HG03039 (cell line): Measurements from ENCODE around the gene NRP1.

Experiments
- ATAC-seq: cut with Tn5 transposase; IDR thresholded peaks from one replicate; pipeline ENCODE4 v1.9.1; 2021; ENCODE audit warnings: mild to moderate bottlenecking, moderate library complexity; ENCODE audit not compliant: unreplicated experiment

NRP1 gene

GRCh38 chr10:33267708-33268107 is 66.8 kb downstream of the NRP1 start:
- ATAC-seq = no peak

GRCh38 chr10:33265621-33266020 is 68.8 kb downstream of the NRP1 start:
- no peak for ATAC-seq

DNA sequence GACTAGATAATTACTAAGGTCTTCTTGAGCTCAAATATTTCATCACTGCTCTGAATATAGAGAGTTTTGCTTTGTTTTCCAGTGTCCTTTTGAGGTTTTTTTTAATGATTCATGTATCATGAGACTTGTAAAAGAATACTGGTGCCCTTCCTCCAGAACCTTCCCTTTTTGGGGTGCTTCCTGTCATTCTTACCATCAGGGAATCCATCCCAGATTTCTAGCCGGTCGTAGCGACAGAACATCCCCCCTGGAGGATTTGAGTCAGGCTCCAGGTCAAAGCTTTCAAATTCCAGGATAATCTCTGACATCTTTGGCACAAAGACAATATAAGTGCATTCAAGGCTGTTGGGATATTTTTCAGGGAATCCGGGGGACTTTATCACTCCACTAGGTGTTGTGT is 71.0 kb downstream of the NRP1 start:
- ATAC-seq = no peak

DNA sequence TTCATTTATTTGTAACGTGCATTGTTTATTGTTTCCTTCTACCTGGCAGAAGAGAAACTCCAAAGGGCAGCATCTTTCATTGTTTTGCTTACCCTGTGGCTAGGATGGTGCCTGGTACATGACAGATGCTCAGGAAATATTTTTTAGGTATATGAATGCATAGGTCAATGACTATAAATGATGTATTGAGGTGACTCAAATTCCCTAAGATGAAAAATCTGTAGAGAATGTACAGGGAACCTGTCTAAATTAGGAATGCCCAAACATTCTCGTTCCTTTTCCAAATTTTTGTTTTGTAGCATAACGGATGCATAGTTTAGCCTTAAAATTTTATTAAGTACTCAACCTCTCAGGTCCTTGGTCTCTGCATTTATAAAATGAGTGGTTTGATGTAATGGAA is 71.6 kb downstream of the NRP1 start:
- no peak for ATAC-seq

- ATAC-seq = no peak
Observed at GRCh38 chr10:33260403-33261149, 73.9 kb downstream of the NRP1 start.

DNA sequence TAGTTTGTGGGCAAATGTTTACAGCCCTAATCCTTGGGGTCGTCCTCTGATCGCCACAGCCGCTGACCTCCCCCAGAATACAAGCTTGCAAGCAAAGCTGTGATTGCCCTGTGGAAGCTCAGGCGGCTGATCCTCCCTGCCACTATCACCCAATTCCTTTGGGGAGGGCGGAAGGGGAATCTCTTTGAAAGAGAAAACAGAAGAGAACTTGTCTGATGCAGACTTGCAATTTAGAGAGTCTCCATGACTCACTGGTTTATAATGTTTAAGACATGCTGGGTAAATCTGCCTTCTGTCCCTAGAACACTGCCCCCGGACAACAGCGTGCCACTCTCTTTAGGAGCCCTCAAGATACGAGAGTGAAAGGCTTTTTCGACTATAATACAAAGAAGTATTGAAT is 75.5 kb downstream of the NRP1 start:
- ATAC-seq = no peak

DNA sequence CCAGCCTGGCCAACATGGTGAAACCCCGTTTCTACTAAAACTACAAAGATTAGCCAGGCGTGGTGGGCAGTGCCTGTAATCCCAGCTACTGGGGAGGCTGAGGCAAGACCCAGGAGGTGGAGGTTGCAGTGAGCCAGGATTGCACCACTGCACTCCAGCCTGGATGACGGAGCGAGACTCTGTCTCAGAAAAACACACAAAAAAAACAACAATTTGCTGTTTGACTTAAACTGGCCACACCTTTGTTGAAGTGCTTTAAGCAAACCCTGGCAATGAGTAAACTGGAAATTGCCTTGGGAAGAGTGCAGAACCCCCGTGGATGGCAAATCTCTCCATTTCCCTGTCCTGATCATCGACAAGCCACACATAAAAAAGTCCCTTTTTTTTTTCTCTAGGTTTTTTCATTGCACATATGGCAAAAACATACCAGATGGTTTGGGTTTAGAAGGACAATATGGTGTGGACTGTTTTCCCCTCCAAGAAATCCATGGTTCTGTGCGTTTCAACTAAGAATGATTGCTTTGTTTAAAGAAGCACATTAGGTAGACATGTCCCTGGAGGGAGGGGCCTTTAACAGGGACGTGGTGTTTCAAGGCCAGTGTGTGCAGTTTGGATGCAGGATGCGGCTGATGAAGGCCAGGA is 76.9 kb downstream of the NRP1 start:
- ATAC-seq = no peak

DNA sequence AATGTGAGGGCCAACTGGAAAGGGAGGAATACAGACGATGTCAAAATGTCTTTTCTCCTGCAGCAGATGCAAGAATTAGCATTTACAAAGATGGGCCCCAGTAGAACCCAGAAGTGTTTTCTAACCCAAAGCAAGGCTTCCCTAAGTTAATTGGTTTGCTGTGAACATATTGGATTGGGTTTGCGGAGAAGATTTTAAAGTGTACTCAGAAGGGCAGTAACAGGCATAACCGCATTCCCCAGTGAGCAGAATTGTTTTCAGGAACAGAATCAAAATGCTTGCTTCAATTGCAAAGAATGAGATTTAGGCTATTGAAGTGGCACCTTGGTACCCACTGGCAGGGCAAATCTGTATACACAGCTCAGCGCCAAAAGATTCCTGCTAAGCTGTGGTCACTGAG is 78.0 kb downstream of the NRP1 start:
- ATAC-seq = no peak

GRCh38 chr10:33254556-33255160 is 79.8 kb downstream of the NRP1 start:
- no peak for ATAC-seq

- ATAC-seq = no peak
Observed at GRCh38 chr10:33253411-33253810, 81.1 kb downstream of the NRP1 start.

- ATAC-seq = no peak
Observed at GRCh38 chr10:33252794-33253203, 81.7 kb downstream of the NRP1 start.

DNA sequence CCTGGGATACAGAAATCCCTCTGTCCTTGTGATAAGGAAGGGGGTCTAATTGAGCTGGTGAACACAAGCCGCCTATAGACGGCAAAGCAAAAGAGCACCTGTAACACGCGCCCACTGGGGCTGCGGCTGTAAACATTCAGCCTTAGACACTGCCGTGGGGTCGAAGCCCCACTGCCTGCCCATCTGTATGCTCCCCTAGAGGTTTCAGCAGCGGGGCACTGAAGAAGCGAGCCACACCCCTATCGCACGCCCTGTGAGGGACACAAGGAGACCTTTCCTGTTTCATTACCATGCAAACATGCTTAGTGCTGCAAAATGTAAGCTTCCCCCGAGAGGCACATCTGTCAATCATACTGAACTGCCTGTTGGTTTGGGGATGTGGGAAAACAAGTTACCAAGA is 82.1 kb downstream of the NRP1 start:
- no peak for ATAC-seq

- no peak for ATAC-seq
Observed at GRCh38 chr10:33249659-33250345, 84.7 kb downstream of the NRP1 start.

- no peak for ATAC-seq
Observed at GRCh38 chr10:33249137-33249536, 85.3 kb downstream of the NRP1 start.

GRCh38 chr10:33248638-33249037 is 85.8 kb downstream of the NRP1 start:
- no peak for ATAC-seq

DNA sequence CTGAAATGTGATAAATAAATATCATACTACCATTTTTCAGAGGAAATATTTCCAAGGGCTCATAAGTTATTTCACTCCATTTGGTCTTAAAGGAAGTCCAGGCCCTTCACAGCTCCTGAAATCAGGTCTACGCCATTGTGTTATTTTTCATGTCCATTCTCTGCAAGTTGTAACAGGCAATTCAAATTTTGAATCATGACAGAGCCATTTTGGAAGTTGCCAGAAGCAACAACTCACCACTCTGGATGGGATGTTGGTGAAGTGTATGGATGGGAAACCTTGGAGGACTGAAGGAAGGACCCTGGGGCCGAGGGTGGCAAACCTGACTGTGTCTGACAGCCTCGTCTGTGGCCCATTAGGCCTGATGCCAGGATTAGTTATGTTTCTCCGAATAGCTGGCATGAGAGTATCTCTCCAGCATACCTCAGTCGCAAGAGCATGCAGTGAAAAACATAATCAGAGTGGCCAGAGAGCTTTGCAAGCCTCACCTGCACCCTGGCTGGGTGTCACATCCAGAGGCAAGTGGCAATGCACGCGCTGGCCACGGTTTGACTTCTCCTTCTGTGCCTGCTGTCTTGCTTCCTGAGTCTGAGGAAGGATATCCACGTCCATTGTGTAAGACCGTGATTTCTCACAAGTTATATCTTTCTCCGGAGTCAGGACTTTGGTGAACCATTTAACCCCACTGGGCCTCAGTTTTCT is 87.1 kb downstream of the NRP1 start:
- no peak for ATAC-seq

GRCh38 chr10:33245343-33245742 is 89.1 kb downstream of the NRP1 start:
- no peak for ATAC-seq

GRCh38 chr10:33244354-33244967 is 90.0 kb downstream of the NRP1 start:
- ATAC-seq = no peak

DNA sequence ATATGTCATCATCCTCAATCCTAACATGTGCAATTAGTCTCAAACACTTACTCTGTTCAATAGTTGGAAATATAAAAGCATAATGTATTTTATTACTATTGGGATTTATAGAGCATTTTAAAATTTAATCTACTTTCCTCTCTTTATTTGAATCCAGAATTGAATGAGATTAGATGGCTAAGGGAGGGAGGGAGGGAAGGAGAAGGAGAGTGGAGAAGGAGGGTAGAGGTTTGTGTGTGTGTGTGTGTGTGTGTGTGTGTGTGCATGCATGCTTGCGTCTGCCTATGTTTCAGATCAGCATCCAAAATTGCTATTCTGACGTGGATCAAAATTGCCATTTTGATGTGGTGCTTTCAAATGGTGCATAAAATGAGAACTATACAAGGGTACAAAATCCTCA is 90.8 kb downstream of the NRP1 start:
- ATAC-seq = no peak

DNA sequence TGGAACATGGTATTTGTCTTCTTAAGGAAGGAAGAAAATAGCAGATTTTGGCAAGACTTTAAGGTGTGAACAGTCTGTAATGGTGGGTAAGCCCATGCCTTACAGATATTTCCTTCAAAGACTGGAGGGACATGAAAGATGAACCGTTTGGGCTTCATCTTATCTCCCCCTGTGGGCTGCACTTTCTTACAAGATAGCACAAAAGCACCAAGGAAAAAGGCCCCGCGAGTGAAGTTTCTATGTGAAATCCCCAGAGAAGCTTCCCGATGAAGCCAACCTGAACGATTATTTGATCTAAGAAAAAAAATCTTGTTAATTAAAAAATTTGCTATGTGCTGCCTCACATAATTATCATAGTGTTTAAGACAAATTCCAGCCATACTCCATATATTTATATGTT is 91.5 kb downstream of the NRP1 start:
- ATAC-seq = no peak

DNA sequence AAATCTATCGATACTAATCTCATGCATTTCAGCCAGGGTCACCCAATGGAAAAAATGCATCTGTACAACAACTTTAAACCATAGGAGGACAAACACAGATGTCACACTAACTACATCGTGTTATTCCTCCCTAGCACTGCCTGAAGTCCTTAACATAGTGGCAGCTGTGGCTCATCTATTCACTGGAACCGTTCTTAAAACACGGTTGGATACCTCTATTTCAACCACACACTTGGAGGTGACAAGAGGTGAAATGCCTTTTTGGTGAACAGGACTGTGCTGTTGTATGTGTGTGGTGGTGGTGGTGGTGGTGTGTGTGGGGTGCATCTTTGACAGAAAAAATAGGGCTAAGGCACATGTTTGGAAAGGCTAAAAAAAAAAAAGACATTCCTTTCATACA is 93.1 kb downstream of the NRP1 start:
- ATAC-seq = no peak
